ENCODE data around the gene NDST3. TPM values are rescaled to one million over a fixed set of nuclear protein-coding genes. Genes with fewer than 3 reads are reported as not detected.

The NDST3 gene
- total RNA-seq, 2 experiments from 2014 or later, result not detected

- Mint-ChIP-seq H3K36me3 (ENCODE audit: low read depth) (no peaks in the 10 kb centered on the region), H3K4me3 (no peak overlapping the region), H3K27me3 (peaks cover 2% of the 10 kb centered on the region), H3K4me1 (peaks cover 18% of the 10 kb centered on the region), H3K9me3 (ENCODE audit: low read depth) (no peaks in the 10 kb centered on the region), H3K27ac (no peak overlapping the region)
- DNase-seq (no peak), ATAC-seq (no peak)
- CTCF ChIA-PET, result no interaction called here
- POLR2A ChIA-PET, result no interaction called here
- intact Hi-C loops (cut with DNase I, micrococcal nuclease), result no loop called here
These were observed 47.9 kb downstream of the NDST3 start for GRCh38 chr4:118082182-118082581.

- H3K4me1 Mint-ChIP-seq, result peaks cover 25% of the 10 kb centered on the region
- H3K9me3 Mint-ChIP-seq (ENCODE audit: low read depth), result no peaks in the 10 kb centered on the region
- peaks cover 4% of the 10 kb centered on the region for H3K27me3 Mint-ChIP-seq
- ATAC-seq (no peak), DNase-seq (no peak)
- no peaks in the 10 kb centered on the region for H3K36me3 Mint-ChIP-seq (ENCODE audit: low read depth)
- ChIA-PET POLR2A (no interaction called here), CTCF (interaction anchor here (0.7 to 1.1 kb wide), 2 partner anchors 13 to 86 kb away, joined by 3 read pairs; no protein-coding TSS in a partner anchor)
- intact Hi-C loops (cut with DNase I, micrococcal nuclease), result no loop called here
- H3K4me3 Mint-ChIP-seq, result no peak overlapping the region
- no peak overlapping the region for H3K27ac Mint-ChIP-seq
These were observed 51.4 kb downstream of the NDST3 start for GRCh38 chr4:118085700-118086099.

GRCh38 chr4:118086344-118086743, 52.1 kb downstream of the NDST3 start:
- Mint-ChIP-seq H3K4me3 (no peak overlapping the region), H3K9me3 (ENCODE audit: low read depth) (no peaks in the 10 kb centered on the region), H3K36me3 (ENCODE audit: low read depth) (no peaks in the 10 kb centered on the region), H3K27ac (no peak overlapping the region), H3K4me1 (peaks cover 25% of the 10 kb centered on the region), H3K27me3 (peaks cover 4% of the 10 kb centered on the region)
- intact Hi-C loops (cut with DNase I, micrococcal nuclease), result no loop called here
- POLR2A ChIA-PET, result no interaction called here
- peak; percentile 86 for ATAC-seq
- DNase-seq, result peak; percentile 65
- CTCF ChIA-PET, result interaction anchor here (0.6 to 1.9 kb wide), 4 partner anchors 10 to 166 kb away, joined by 3 to 7 read pairs (median 4); no protein-coding TSS in a partner anchor

- intact Hi-C loops (cut with DNase I, micrococcal nuclease), result no loop called here
- CTCF ChIA-PET, result interaction anchor here (1.1 to 1.9 kb wide), 3 partner anchors 11 to 137 kb away, joined by 3 to 7 read pairs (median 6); no protein-coding TSS in a partner anchor
- peaks cover 25% of the 10 kb centered on the region for H3K4me1 Mint-ChIP-seq
- H3K27me3 Mint-ChIP-seq, result peaks cover 4% of the 10 kb centered on the region
- H3K36me3 Mint-ChIP-seq (ENCODE audit: low read depth), result no peaks in the 10 kb centered on the region
- DNase-seq, result no peak
- no peak overlapping the region for H3K27ac Mint-ChIP-seq
- ATAC-seq, result no peak
- POLR2A ChIA-PET, result no interaction called here
- H3K9me3 Mint-ChIP-seq (ENCODE audit: low read depth), result no peaks in the 10 kb centered on the region
- no peak overlapping the region for H3K4me3 Mint-ChIP-seq
These were observed 53.1 kb downstream of the NDST3 start for GRCh38 chr4:118087366-118087765.

GRCh38 chr4:118099106-118099505, 64.8 kb downstream of the NDST3 start:
- Mint-ChIP-seq H3K4me3 (no peak overlapping the region), H3K4me1 (no peaks in the 10 kb centered on the region), H3K9me3 (ENCODE audit: low read depth) (no peaks in the 10 kb centered on the region), H3K27me3 (no peaks in the 10 kb centered on the region), H3K27ac (no peak overlapping the region), H3K36me3 (ENCODE audit: low read depth) (no peaks in the 10 kb centered on the region)
- ChIA-PET CTCF (interaction anchor here (0.7 kb wide), 1 partner anchor 13 kb away, joined by 3 read pairs; no protein-coding TSS in a partner anchor), POLR2A (no interaction called here)
- intact Hi-C loops (cut with DNase I, micrococcal nuclease), result no loop called here
- ATAC-seq (no peak), DNase-seq (no peak)

- no peak for ATAC-seq
- Mint-ChIP-seq H3K4me3 (no peak overlapping the region), H3K36me3 (ENCODE audit: low read depth) (no peaks in the 10 kb centered on the region), H3K9me3 (ENCODE audit: low read depth) (no peaks in the 10 kb centered on the region), H3K27ac (no peak overlapping the region), H3K4me1 (no peaks in the 10 kb centered on the region), H3K27me3 (no peaks in the 10 kb centered on the region)
- CTCF ChIA-PET, result no interaction called here
- no peak for DNase-seq
- POLR2A ChIA-PET, result no interaction called here
- intact Hi-C loops (cut with DNase I, micrococcal nuclease), result no loop called here
These were observed 67.9 kb downstream of the NDST3 start for GRCh38 chr4:118102195-118102594.

- Mint-ChIP-seq H3K27me3 (no peaks in the 10 kb centered on the region), H3K4me1 (peaks cover 11% of the 10 kb centered on the region), H3K4me3 (no peak overlapping the region), H3K27ac (no peak overlapping the region), H3K36me3 (ENCODE audit: low read depth) (no peaks in the 10 kb centered on the region), H3K9me3 (ENCODE audit: low read depth) (peaks cover 2% of the 10 kb centered on the region)
- DNase-seq, result no peak
- ATAC-seq, result no peak
- ChIA-PET POLR2A (no interaction called here), CTCF (interaction anchor here (0.9 kb wide), 1 partner anchor 20 kb away, joined by 3 read pairs; no protein-coding TSS in a partner anchor)
- intact Hi-C loops (cut with DNase I, micrococcal nuclease), result no loop called here
These were observed 78.1 kb downstream of the NDST3 start for GRCh38 chr4:118112117-118113046.

GRCh38 chr4:118113220-118113619, 78.9 kb downstream of the NDST3 start:
- peak; percentile 66 for ATAC-seq
- ChIA-PET POLR2A (no interaction called here), CTCF (no interaction called here)
- intact Hi-C loops (cut with DNase I, micrococcal nuclease), result no loop called here
- Mint-ChIP-seq H3K4me1 (peaks cover 11% of the 10 kb centered on the region), H3K27me3 (no peaks in the 10 kb centered on the region), H3K4me3 (no peak overlapping the region), H3K27ac (no peak overlapping the region), H3K36me3 (ENCODE audit: low read depth) (no peaks in the 10 kb centered on the region), H3K9me3 (ENCODE audit: low read depth) (no peaks in the 10 kb centered on the region)
- no peak for DNase-seq

GRCh38 chr4:118114720-118115119, 80.4 kb downstream of the NDST3 start:
- intact Hi-C loops (cut with DNase I, micrococcal nuclease), result no loop called here
- DNase-seq (no peak), ATAC-seq (no peak)
- peaks cover 11% of the 10 kb centered on the region for H3K4me1 Mint-ChIP-seq
- no peak overlapping the region for H3K4me3 Mint-ChIP-seq
- ChIA-PET POLR2A (no interaction called here), CTCF (no interaction called here)
- no peaks in the 10 kb centered on the region for H3K27me3 Mint-ChIP-seq
- H3K9me3 Mint-ChIP-seq (ENCODE audit: low read depth), result no peaks in the 10 kb centered on the region
- H3K36me3 Mint-ChIP-seq (ENCODE audit: low read depth), result no peaks in the 10 kb centered on the region
- H3K27ac Mint-ChIP-seq, result no peak overlapping the region

- DNase-seq (no peak), ATAC-seq (no peak)
- H3K27me3 Mint-ChIP-seq, result no peaks in the 10 kb centered on the region
- intact Hi-C loops (cut with DNase I, micrococcal nuclease), result no loop called here
- H3K36me3 Mint-ChIP-seq (ENCODE audit: low read depth), result no peaks in the 10 kb centered on the region
- CTCF ChIA-PET, result interaction anchor here (1.1 kb wide), 1 partner anchor 32 kb away, joined by 3 read pairs; no protein-coding TSS in a partner anchor
- H3K27ac Mint-ChIP-seq, result no peak overlapping the region
- no peak overlapping the region for H3K4me3 Mint-ChIP-seq
- POLR2A ChIA-PET, result no interaction called here
- H3K4me1 Mint-ChIP-seq, result no peaks in the 10 kb centered on the region
- H3K9me3 Mint-ChIP-seq (ENCODE audit: low read depth), result no peaks in the 10 kb centered on the region
These were observed 86.0 kb downstream of the NDST3 start for GRCh38 chr4:118120120-118120760.

GRCh38 chr4:118124997-118125396, 90.7 kb downstream of the NDST3 start:
- ATAC-seq (no peak), DNase-seq (no peak)
- Mint-ChIP-seq H3K4me3 (no peak overlapping the region), H3K4me1 (no peaks in the 10 kb centered on the region), H3K9me3 (ENCODE audit: low read depth) (peaks cover 3% of the 10 kb centered on the region), H3K27ac (no peak overlapping the region), H3K27me3 (no peaks in the 10 kb centered on the region), H3K36me3 (ENCODE audit: low read depth) (no peaks in the 10 kb centered on the region)
- ChIA-PET POLR2A (no interaction called here), CTCF (no interaction called here)
- intact Hi-C loops (cut with DNase I, micrococcal nuclease), result no loop called here

- no peak for ATAC-seq
- H3K27me3 Mint-ChIP-seq, result no peaks in the 10 kb centered on the region
These were observed 105.0 kb downstream of the NDST3 start for GRCh38 chr4:118139241-118139640.

More at GRCh38 chr4:118139241-118139640, 105.0 kb downstream of the NDST3 start:
- H3K4me1 Mint-ChIP-seq, result no peaks in the 10 kb centered on the region
- no peak for DNase-seq
- H3K36me3 Mint-ChIP-seq (ENCODE audit: low read depth), result no peaks in the 10 kb centered on the region
- ChIA-PET POLR2A (no interaction called here), CTCF (no interaction called here)
- no peak overlapping the region for H3K27ac Mint-ChIP-seq
- intact Hi-C loops (cut with DNase I, micrococcal nuclease), result no loop called here
- no peaks in the 10 kb centered on the region for H3K9me3 Mint-ChIP-seq (ENCODE audit: low read depth)
- H3K4me3 Mint-ChIP-seq, result no peak overlapping the region
